Colonic mucosa (tissue), 4 donors: ENCODE measurements around the gene SMS. TPM values are rescaled to one million over a fixed set of nuclear protein-coding genes. Genes with fewer than 3 reads are reported as not detected.

Experiments used
- DNase-seq: peaks from one replicate; pipeline ENCODE4 v3.0.0-alpha.2; 2020
- H3K27ac ChIP-seq: fragments of 200-600 bp; one replicate; pipeline ENCODE4 v1.8.0; 2021
- H3K27me3 ChIP-seq: fragments of 200-600 bp; one replicate; pipeline ENCODE4 v1.8.0; 2021
- H3K36me3 ChIP-seq: fragments of 200-600 bp; one replicate; pipeline ENCODE4 v1.8.0; 2021
- H3K4me1 ChIP-seq: fragments of 200-600 bp; one replicate; pipeline ENCODE4 v1.8.0; 2021; ENCODE audit warnings: mild to moderate bottlenecking
- H3K4me3 ChIP-seq: fragments of 200-600 bp; one replicate; pipeline ENCODE4 v1.8.0; 2021
- H3K9ac ChIP-seq, 2 donors: one replicate each; pipeline ENCODE4 v1.7.0; 2013; ENCODE audit warnings: control low read depth in 2 of 2, low read depth in 2 of 2, low read length in 2 of 2
- H3K9me3 ChIP-seq: fragments of 200-600 bp; one replicate; pipeline ENCODE4 v1.8.0; 2021
- intact Hi-C: fragments of 100-400 bp; cut with DNase I; formaldehyde crosslinking; loops from one replicate; pipeline ENCODE4 v1.14.1; 2022
- total RNA-seq, 2 donors: library from RNA; stranded (reverse); fragmentation: NEBNext Ultra II Directional in 1 of 2; extraction: Animal tissue kit (Norgen Biotek cat#: 25700) in 1 of 2; gene quantifications; one replicate each; pipeline ENCODE4 v1.2.1, GENCODE V29; 2021
- TF ChIP-seq, protein P1 (sequence below): fragments of 200-600 bp; IDR thresholded peaks from one replicate; pipeline ENCODE4 v1.8.0; 2022; ENCODE audit warnings: antibody characterized with exemption, mild to moderate bottlenecking
- donor health status: healthy.
- donor health status: DM: no; HTN: no; CAD: no.
- donor health status: DM: no; HTN: no; CAD: no.

SMS gene
- total RNA-seq, 2 donors from 2014 or later = 73.7 to 100 TPM

DNA sequence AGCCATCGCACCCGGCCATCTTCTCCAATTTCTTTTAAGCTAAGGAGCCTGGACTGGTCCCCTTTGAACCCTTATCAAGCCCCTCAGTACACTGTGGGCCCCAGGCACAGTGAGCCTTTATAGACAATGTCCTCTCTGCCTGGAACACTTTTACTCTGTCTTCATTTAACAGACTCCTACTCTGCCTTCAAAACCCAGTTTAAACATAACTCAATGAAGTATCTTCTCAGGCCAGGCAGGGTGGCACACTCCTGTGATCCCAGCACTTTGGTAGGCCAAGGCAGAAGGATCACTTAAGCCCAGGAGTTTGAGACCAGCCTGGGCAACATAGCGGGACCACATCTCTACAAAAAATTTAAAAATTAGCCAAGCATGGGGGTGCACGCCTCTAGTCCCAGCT is 27.5 kb upstream of the SMS start:
- Histone ChIP-seq H3K9me3 (no peaks in the 10 kb centered on the region), H3K27me3 (no peaks in the 10 kb centered on the region), H3K36me3 (no peaks in the 10 kb centered on the region), H3K4me3 (no peak overlapping the region), H3K4me1 (no peaks in the 10 kb centered on the region), H3K9ac (no peak overlapping the region), H3K27ac (no peak overlapping the region)
- intact Hi-C loops = no loop called here
- DNase-seq = no peak
- TF ChIP-seq, protein P1, sequence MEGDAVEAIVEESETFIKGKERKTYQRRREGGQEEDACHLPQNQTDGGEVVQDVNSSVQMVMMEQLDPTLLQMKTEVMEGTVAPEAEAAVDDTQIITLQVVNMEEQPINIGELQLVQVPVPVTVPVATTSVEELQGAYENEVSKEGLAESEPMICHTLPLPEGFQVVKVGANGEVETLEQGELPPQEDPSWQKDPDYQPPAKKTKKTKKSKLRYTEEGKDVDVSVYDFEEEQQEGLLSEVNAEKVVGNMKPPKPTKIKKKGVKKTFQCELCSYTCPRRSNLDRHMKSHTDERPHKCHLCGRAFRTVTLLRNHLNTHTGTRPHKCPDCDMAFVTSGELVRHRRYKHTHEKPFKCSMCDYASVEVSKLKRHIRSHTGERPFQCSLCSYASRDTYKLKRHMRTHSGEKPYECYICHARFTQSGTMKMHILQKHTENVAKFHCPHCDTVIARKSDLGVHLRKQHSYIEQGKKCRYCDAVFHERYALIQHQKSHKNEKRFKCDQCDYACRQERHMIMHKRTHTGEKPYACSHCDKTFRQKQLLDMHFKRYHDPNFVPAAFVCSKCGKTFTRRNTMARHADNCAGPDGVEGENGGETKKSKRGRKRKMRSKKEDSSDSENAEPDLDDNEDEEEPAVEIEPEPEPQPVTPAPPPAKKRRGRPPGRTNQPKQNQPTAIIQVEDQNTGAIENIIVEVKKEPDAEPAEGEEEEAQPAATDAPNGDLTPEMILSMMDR = no peak

DNA sequence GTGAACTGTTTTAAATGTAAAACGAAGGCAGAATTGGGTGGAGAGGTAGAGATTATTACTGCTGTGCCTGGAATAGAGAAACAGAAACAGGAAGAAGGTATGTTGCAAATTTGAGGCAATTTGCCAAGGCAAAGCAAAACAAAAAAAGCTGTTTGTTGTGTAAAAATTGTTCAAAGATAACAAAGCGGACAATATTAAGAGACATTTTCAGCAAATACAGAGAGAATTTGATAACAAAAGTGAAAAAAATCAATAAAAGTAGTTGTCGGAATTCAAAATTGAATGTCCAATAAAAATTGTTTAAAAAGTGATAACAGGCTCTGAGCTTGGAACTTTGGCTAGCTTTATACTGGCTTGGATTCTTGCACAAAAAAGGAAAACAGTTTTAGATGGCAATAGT is 14.4 kb upstream of the SMS start:
- intact Hi-C loops = no loop called here

DNA sequence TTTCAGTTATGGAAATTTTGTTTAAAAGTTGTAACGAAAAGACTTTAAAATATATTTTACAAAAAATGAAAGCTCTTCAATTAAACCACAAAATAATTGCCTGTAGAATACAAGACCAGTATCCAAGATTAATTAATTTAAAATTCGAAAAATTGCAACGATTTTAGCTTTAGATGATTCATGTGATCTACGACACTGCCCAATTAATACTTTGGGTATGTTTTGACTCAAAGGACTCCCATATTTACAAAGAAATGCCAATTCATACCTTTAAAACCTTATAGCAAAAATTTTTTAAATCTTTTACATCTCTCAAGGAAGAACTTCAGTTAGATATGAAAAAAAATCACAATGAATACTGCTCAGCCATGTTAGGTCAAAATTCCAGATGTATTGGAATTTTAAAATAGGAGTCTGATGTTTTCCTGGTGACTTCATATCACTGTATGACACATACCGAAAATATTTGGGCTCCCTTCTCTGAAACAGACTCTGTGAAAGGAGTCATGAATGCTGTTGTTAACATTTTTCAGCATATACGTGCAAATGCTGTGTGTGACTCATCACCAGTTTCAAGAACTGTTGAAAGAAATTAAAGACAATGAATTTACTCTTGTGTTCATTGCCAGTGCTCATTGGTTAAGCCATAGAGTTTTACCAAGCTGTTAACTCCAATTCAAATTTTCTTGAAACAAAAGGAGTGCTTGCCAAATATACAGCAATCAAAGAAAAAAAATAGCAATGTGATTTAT is 13.8 kb upstream of the SMS start:
- Histone ChIP-seq H3K27ac (no peak overlapping the region), H3K27me3 (no peaks in the 10 kb centered on the region), H3K9ac (no peak overlapping the region), H3K36me3 (no peaks in the 10 kb centered on the region), H3K4me3 (no peak overlapping the region), H3K9me3 (no peaks in the 10 kb centered on the region), H3K4me1 (no peaks in the 10 kb centered on the region)
- no peak for DNase-seq
- intact Hi-C loops = no loop called here
- TF ChIP-seq, protein P1 = no peak

More for the DNA sequence above, 14.4 kb upstream of the SMS start:
- TF ChIP-seq, protein P1 = no peak
- no peaks in the 10 kb centered on the region for H3K27me3 ChIP-seq
- no peaks in the 10 kb centered on the region for H3K36me3 ChIP-seq
- H3K27ac ChIP-seq = no peak overlapping the region
- H3K9ac ChIP-seq = no peak overlapping the region
- H3K9me3 ChIP-seq = no peaks in the 10 kb centered on the region
- DNase-seq = no peak
- no peaks in the 10 kb centered on the region for H3K4me1 ChIP-seq
- no peak overlapping the region for H3K4me3 ChIP-seq

DNA sequence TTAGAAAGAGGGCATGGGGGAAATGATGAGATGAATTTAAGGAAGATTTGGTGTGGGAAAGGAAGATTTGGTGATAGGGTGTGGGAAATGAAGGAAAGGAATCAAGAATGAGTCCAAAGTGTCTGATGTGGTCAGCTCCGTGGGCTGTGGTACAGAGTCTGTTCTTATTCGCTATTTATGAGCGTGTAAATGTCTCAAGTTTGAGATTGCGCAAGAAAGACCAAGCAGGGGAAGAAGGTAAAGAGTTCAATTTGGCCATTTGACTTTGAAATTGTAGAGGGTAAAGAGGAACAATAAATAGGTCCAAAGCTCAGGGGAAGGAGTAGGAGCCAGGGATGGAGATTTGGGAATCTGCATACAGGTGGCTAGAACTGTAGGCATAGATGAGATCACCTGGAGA is 11.3 kb upstream of the SMS start:
- H3K4me3 ChIP-seq = no peak overlapping the region
- DNase-seq = no peak
- TF ChIP-seq, protein P1 = no peak
- no peaks in the 10 kb centered on the region for H3K9me3 ChIP-seq
- no peak overlapping the region for H3K27ac ChIP-seq
- no peaks in the 10 kb centered on the region for H3K27me3 ChIP-seq
- no peak overlapping the region for H3K9ac ChIP-seq
- intact Hi-C loops = no loop called here
- H3K36me3 ChIP-seq = no peaks in the 10 kb centered on the region
- no peaks in the 10 kb centered on the region for H3K4me1 ChIP-seq

DNA sequence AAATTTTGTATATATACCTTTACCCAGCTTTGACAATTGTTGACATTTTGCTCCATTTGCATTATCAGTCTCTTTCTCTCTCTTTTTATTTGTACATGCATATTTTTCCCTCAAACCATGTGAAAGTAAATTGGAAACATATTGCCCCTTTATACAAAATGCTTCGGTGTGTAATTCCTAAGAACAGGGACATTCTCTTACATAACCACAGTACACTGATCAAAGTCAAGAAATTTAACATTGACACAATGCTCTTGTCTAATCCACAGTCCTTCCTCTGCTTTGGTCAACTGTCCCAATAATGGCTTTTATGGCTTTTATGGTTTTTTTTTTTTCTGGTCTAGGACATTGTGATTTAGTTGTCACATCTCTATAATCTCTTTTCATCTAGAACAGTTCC is 9.5 kb upstream of the SMS start:
- Histone ChIP-seq H3K36me3 (no peaks in the 10 kb centered on the region), H3K9ac (no peak overlapping the region), H3K4me3 (no peak overlapping the region), H3K9me3 (no peaks in the 10 kb centered on the region), H3K27ac (no peak overlapping the region), H3K27me3 (no peaks in the 10 kb centered on the region), H3K4me1 (no peaks in the 10 kb centered on the region)
- intact Hi-C loops = no loop called here
- TF ChIP-seq, protein P1 = no peak
- DNase-seq = no peak
